Activated naive CD4-positive, alpha-beta T cell treated with anti-CD3 and anti-CD28 coated beads, Interleukin-2, amount 10 ng/mL, durations not matched to agents 7 days and 5 days (primary cell): ENCODE data around the gene UTY.

Experiments used
- CTCF ChIA-PET: fragments of 350-600 bp; sonication (Branson Sonifier 250); formaldehyde crosslinking; loops from one replicate; lab custom pipeline; 2021; ENCODE audit warnings: antibody characterized with exemption; lab: Charles Lee
- DNase-seq: peaks from one replicate; pipeline ENCODE4 v3.0.0-alpha.2; 2020
- H3K27ac Mint-ChIP-seq: one replicate; pipeline ENCODE4 v1.8.0; 2021; ENCODE audit warnings: mild to moderate bottlenecking, moderate library complexity, mixed read lengths
- H3K27me3 Mint-ChIP-seq: one replicate; pipeline ENCODE4 v1.8.0; 2021; ENCODE audit warnings: mild to moderate bottlenecking, mixed read lengths
- H3K36me3 Mint-ChIP-seq: one replicate; pipeline ENCODE4 v1.8.0; 2021; ENCODE audit warnings: mixed read lengths
- H3K4me1 Mint-ChIP-seq: one replicate; pipeline ENCODE4 v1.8.0; 2021; ENCODE audit warnings: mixed read lengths
- H3K4me3 Mint-ChIP-seq: one replicate; pipeline ENCODE4 v1.8.0; 2021; ENCODE audit warnings: mild to moderate bottlenecking, moderate library complexity, mixed read lengths
- H3K9me3 Mint-ChIP-seq: one replicate; pipeline ENCODE4 v1.8.0; 2021; ENCODE audit warnings: mixed read lengths

UTY gene

GRCh38 chrY:13210961-13211646, 268.7 kb downstream of the UTY start:
- Mint-ChIP-seq H3K27me3 (no peaks in the 10 kb centered on the region), H3K4me3 (no peak overlapping the region), H3K9me3 (no peaks in the 10 kb centered on the region), H3K27ac (no peak overlapping the region), H3K4me1 (no peaks in the 10 kb centered on the region), H3K36me3 (no peaks in the 10 kb centered on the region)
- CTCF ChIA-PET: no interaction called here
- no peak for DNase-seq

GRCh38 chrY:13205214-13205613, 274.6 kb downstream of the UTY start:
- Mint-ChIP-seq H3K27me3 (no peaks in the 10 kb centered on the region), H3K9me3 (no peaks in the 10 kb centered on the region), H3K27ac (no peak overlapping the region), H3K4me1 (no peaks in the 10 kb centered on the region), H3K36me3 (no peaks in the 10 kb centered on the region), H3K4me3 (no peak overlapping the region)
- CTCF ChIA-PET: no interaction called here
- DNase-seq: no peak
